Right lobe of liver (tissue), 6 donors: ENCODE measurements around the gene CDH4. TPM values are rescaled to one million over a fixed set of nuclear protein-coding genes. Genes with fewer than 3 reads are reported as not detected.

Experiments
- ATAC-seq, 4 donors: fragments of 200-7000 bp; cut with Tn5 transposase; one replicate each; pipeline ENCODE4 v1.9.1; 2020; ENCODE audit warnings: mild to moderate bottlenecking in 4 of 4, moderate library complexity in 4 of 4
- DNase-seq, 3 donors: peaks; one replicate each; pipeline ENCODE4 v3.0.0-alpha.2; 2020
- H3K27ac ChIP-seq, 3 donors: fragments of 200-600 bp; one replicate each; pipeline ENCODE4 v1.8.0; 2022
- H3K27me3 ChIP-seq, 2 donors: fragments of 200-600 bp; one replicate each; pipeline ENCODE4 v1.8.0; 2022
- H3K36me3 ChIP-seq, 4 donors: fragments of 200-600 bp; sonication (generic) in 1 of 4; one replicate each; pipeline versions ENCODE4 v1.5.1 to v1.8.0; 2017 to 2022; ENCODE audit warnings: control low read depth in 1 of 4
- H3K4me1 ChIP-seq, 4 donors: fragments of 200-600 bp; sonication (generic) in 1 of 4; one replicate each; pipeline versions ENCODE4 v1.5.1 to v1.8.0; 2017 to 2022; ENCODE audit warnings: control low read depth in 1 of 4
- H3K4me3 ChIP-seq, 3 donors: fragments of 200-600 bp; one replicate each; pipeline ENCODE4 v1.8.0; 2022
- H3K9me3 ChIP-seq, 4 donors: fragments of 200-600 bp; sonication (generic) in 1 of 4; one replicate each; pipeline versions ENCODE4 v1.5.1 to v1.8.0; 2017 to 2022; ENCODE audit warnings: control low read depth in 1 of 4
- POLR2A ChIP-seq: fragments of 450-650 bp; IDR thresholded peaks from one replicate; pipeline ENCODE4 v1.6.1; 2017; ENCODE audit warnings: antibody characterized with exemption, mild to moderate bottlenecking
- WGBS: methylation state at CpG from one replicate; pipeline ENCODE4 v1.1.6; 2018; ENCODE audit warnings: low coverage, low lambda C conversion rate; ENCODE audit not compliant: insufficient coverage; ENCODE audit errors: missing lambda C conversion rate; 5-methylcytosine and 5-hydroxymethylcytosine counted together
- intact Hi-C, 2 donors: fragments of 100-400 bp; cut with DNase I; formaldehyde crosslinking; loops; one replicate each; pipeline versions ENCODE4 v1.11.2 to v1.14.1; 2022
- total RNA-seq, 6 experiments: library from RNA; depleted of rRNA in 2 of 6; stranded (reverse); fragments of >200 nt in 2 of 6; fragmentation: NEBNext Ultra II Directional in 3 of 6; extraction: Animal tissue kit (Norgen Biotek cat#: 25700) in 3 of 6; gene quantifications; one replicate each; pipeline versions ENCODE4 v1.1.0 to v1.2.4, GENCODE V29; 2016 to 2023
- TF ChIP-seq, protein P1 (sequence below), 4 donors: fragments of 200-600 bp in 3 of 4; fragments of 450-650 bp in 1 of 4; IDR thresholded peaks; one replicate each; pipeline versions ENCODE4 v1.5.1 to v1.8.0; 2016 to 2022; ENCODE audit warnings: antibody characterized with exemption in 4 of 4, mild to moderate bottlenecking in 2 of 4
- donor health status: DM: no; HTN: yes; CAD: no.
- donor health status: DM: no; HTN: no; CAD: no.
- donor health status: DM: no; HTN: no; CAD: no.
- donor health status: DM: no; HTN: yes; CAD: no.
- donor health status: DM: no; HTN: yes; CAD: no.

Gene CDH4
- total RNA-seq, 6 experiments from 2014 or later = 0.02 to 0.14 (median 0.09) TPM; not detected in 3

DNA sequence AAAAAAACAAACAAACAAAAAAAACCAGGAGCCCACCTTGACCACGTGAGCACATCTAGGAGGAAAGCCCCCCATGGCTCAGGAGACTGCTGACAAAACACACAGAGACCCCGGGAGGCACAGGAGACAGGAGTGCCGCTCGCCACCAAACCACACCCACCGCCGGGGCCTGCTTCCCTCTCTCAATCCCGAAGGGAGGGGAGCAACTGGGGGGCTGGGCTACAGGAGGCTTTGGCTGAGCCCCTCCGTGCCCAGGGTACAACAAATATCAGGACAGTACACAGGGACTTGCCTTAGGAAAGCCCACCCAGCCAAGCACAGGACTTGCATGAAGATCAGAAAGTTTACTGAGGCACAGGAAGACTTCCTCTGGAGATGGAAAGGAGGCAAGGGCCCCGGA lies 711.1 kb downstream of the CDH4 start:
- no peak for TF ChIP-seq POLR2A
- ATAC-seq (no peak), DNase-seq (no peak)
- Histone ChIP-seq H3K9me3 (no peaks in the 10 kb centered on the region), H3K27me3 (no peaks in the 10 kb centered on the region), H3K4me1 (no peaks in the 10 kb centered on the region), H3K4me3 (no peak overlapping the region), H3K27ac (no peak overlapping the region), H3K36me3 (no peaks in the 10 kb centered on the region)
- 72% methylated on average over 2 of the region's 9 CpGs for WGBS
- intact Hi-C loops = no loop called here

DNA sequence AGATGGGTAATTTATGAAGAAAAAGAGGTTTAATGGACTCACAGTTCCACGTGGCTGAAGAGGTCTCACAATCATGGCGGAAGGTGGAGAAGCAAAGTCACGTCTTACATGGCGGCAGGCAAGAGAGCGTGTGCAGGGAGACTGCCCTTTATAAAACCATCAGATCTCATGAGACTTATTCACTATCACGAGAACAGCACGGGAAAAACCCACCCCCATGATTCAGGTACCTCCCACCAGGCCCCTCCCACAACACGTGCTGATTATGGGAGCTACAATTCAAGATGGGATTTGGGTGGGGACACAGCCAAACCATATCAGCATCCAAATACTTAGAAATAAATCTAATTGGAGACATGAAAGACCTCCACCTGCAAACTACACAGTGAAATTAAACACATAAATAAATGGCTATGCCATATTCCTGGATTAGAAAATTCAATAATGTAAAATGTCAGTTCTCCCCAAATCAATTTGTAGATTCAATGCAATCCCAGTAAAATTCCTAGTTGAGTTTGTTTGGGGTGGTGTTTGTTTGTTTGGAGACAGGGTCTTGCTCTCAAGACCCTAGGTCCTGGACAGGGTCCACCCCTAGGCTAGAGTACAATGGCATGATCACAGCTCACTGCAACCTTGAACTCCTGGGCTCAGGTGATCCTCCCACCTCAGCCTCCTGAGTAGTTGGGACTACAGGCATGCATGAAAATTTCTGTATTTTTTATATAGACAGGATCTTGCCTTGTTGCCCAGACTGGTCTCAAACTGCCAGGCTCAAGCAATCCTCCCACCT lies 712.0 kb downstream of the CDH4 start:
- 90% methylated on average over 8 of the region's 8 CpGs for WGBS
- ATAC-seq = no peak

DNA sequence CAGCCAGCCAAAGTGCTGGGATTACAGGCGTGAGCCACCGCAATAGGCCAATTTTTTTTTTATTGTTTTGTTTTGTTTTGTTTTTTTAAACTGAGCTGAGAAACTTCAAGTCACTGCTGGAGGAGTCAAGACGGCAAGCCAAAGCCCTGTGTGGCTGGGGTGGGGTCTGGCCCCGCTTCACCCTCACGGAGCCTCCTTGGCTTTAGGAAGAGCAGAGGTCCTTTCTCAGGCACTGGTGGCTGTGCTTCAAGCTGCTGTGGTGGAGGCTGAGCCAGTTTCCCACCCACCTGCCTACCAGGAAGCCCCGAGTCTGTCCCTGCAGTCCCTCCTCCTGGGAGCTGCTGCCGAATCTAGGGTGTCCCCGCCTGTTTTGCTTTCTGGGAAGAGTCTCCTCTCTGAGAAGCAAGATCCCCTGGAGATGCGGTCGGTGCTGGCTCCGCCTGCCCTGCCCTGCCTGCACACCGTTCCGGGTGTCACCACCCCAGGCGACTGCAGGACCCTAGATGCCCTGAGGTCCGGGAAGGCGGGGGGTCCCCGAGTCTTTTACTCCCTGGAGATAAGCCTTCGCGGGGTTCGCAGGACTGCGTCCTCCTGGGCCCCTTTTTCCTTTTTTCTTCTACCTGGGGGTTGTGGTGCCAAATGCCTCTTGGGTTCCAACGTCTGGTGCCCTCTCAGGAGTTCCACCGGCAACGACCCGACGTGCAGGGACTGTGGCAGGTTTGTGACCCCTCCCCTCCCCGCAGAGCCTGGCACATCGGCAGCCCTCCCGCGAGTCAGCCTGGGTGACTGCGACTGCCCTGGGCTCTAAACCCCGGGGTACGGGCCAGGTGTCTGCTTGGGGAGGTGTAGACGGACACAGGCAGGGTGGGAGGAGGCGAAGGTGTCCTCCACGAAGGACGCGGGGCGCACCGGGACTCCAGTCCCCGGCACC lies 712.9 kb downstream of the CDH4 start:
- Histone ChIP-seq H3K9me3 (no peaks in the 10 kb centered on the region), H3K4me3 (no peak overlapping the region), H3K27ac (no peak overlapping the region), H3K27me3 (no peaks in the 10 kb centered on the region), H3K36me3 (no peaks in the 10 kb centered on the region), H3K4me1 (no peaks in the 10 kb centered on the region)
- DNase-seq (no peak), ATAC-seq (peak in 2 of 4 donors; percentile 9 to 11)
- 76% methylated on average over 9 of the region's 41 CpGs for WGBS
- intact Hi-C loops = no loop called here
- TF ChIP-seq POLR2A = no peak
- TF ChIP-seq, protein P1, sequence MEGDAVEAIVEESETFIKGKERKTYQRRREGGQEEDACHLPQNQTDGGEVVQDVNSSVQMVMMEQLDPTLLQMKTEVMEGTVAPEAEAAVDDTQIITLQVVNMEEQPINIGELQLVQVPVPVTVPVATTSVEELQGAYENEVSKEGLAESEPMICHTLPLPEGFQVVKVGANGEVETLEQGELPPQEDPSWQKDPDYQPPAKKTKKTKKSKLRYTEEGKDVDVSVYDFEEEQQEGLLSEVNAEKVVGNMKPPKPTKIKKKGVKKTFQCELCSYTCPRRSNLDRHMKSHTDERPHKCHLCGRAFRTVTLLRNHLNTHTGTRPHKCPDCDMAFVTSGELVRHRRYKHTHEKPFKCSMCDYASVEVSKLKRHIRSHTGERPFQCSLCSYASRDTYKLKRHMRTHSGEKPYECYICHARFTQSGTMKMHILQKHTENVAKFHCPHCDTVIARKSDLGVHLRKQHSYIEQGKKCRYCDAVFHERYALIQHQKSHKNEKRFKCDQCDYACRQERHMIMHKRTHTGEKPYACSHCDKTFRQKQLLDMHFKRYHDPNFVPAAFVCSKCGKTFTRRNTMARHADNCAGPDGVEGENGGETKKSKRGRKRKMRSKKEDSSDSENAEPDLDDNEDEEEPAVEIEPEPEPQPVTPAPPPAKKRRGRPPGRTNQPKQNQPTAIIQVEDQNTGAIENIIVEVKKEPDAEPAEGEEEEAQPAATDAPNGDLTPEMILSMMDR (IDR thresholded peaks at IDR 0.05) = no peak

More for the DNA sequence above, 712.0 kb downstream of the CDH4 start:
- intact Hi-C loops = no loop called here
- no peak for TF ChIP-seq POLR2A
- TF ChIP-seq, protein P1 (IDR thresholded peaks at IDR 0.05) = no peak
- Histone ChIP-seq H3K4me1 (no peaks in the 10 kb centered on the region), H3K27ac (no peak overlapping the region), H3K4me3 (no peak overlapping the region), H3K9me3 (no peaks in the 10 kb centered on the region), H3K27me3 (no peaks in the 10 kb centered on the region), H3K36me3 (no peaks in the 10 kb centered on the region)
- DNase-seq = no peak

DNA sequence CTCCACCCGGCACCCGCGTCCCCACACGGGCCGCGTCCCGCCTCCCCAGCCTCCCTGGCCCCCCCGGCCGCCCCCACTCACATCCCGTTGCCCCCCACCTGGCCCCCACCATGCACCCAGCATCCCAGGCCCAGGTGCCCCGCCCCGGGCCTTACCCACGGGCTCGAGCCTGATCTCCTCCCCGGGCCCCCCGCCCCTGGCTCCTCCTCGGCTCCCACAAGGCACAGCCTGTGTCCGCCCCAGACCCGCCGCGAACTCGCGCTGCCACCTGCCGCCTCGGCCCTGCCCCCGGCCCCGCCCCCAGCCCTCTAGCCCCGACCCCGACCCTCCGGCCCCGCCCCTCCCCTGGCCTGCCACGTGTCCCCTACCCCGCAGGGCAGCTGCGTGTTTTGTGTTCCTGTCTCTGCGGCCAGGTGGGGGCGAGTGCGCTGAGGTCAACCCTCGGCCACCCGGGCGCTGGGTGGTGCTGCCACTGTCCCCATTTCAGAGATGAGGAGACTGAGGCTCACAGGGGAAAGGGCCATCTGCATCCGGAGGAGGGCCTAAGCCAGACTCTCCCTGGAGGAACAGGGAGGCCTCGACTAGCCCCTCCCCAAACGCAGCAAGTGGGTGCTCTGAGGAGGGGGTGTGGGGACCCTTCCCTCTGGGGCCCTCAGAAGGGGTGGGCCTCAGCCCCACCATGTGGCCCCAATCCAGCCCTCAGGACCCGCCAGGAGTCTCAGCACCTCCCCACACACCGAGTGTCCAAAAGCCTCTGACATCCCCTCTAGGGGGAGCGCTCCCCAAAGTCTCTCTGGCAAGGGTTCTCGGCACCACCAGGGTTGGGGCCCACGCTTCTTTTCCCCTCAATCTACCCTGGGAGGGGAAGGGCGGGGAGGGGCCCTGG lies 713.8 kb downstream of the CDH4 start:
- Histone ChIP-seq H3K27me3 (no peaks in the 10 kb centered on the region), H3K36me3 (no peaks in the 10 kb centered on the region), H3K4me1 (no peaks in the 10 kb centered on the region), H3K27ac (no peak overlapping the region), H3K9me3 (no peaks in the 10 kb centered on the region), H3K4me3 (no peak overlapping the region)
- ATAC-seq (peak in 2 of 4 donors; percentile 6 to 7), DNase-seq (no peak)
- 3% methylated on average over 6 of the region's 49 CpGs for WGBS
- intact Hi-C loops = no loop called here
- no peak for TF ChIP-seq POLR2A
- TF ChIP-seq, protein P1 (IDR thresholded peaks at IDR 0.05) = no peak
